GM12865 (cell line): ENCODE results near the gene STMN1.

ENCODE experiments used
- DNase-seq: peaks from one replicate; pipeline ENCODE4 v3.0.0; 2010; ENCODE audit warnings: low read depth
- H3K4me3 ChIP-seq: 2 replicates; pipeline ENCODE4 v1.5.1; 2011; ENCODE audit warnings: mild to moderate bottlenecking, low read depth, low read length, control low read depth
- CTCF ChIP-seq: IDR thresholded peaks from 2 replicates; pipeline ENCODE4 v1.5.1; 2011; ENCODE audit warnings: low read length, control low read depth, low read depth, inconsistent platforms; ENCODE audit not compliant: insufficient read depth; ENCODE audit errors: missing control alignments

STMN1 gene

GRCh38 chr1:25854554-25854953, 51.7 kb downstream of the STMN1 start:
- DNase-seq: no peak
- no peak for TF ChIP-seq CTCF
- no peak overlapping the region for H3K4me3 ChIP-seq
